ENCODE results near the gene PAQR5. TPM values are rescaled to one million over a fixed set of nuclear protein-coding genes. Genes with fewer than 3 reads are reported as not detected.

PAQR5 gene
- 1 to 10 TPM in 3 of 4 donors, under 1 TPM in 1; 0.45 to 6.4 (median 1.4) TPM for polyA plus RNA-seq
- long read RNA-seq, donor 1, result 0 reads
- long read RNA-seq, donor 2, result 0 reads
- long read RNA-seq, donor 3, result 0 reads
- long read RNA-seq, donor 4, result 0 reads
- long read RNA-seq, donor 5, result 0 reads
- long read RNA-seq, donor 6, result 0 reads
- long read RNA-seq, donor 7, result 0 reads
- long read RNA-seq, donor 8, result 0 reads
- long read RNA-seq, donor 9, result 0 reads
- long read RNA-seq, donor 10, full-length matches to known transcripts, result 1 of 1 reads
- long read RNA-seq, donor 10, partial matches to known transcripts, result 0 of 1 reads
- long read RNA-seq, donor 10, other reads (novel, unspliced or antisense), result 0 of 1 reads

GRCh38 chr15:69298697-69299441 is at the start of gene PAQR5:
PAQR5 (plus strand) TSS chr15:69298912; CDS start chr15:69360081, 61,169 bp downstream.
- no peaks in the 10 kb centered on the region for H3K36me3 ChIP-seq (ENCODE audit: control insufficient read depth in 3 of 3, insufficient read depth in 2 of 3, low read depth in 1 of 3, low read length in 3 of 3)
- peaks cover 4 to 8% (median 5%) of the 10 kb centered on the region in 3 donors for H3K4me1 ChIP-seq (ENCODE audit: control insufficient read depth in 3 of 3, insufficient read depth in 2 of 3, low read depth in 1 of 3, low read length in 2 of 3)
- H3K4me3 ChIP-seq (ENCODE audit: low read depth in 1 of 3, low read length in 3 of 3), result peak within 1 kb of the TSS; percentile 31 to 56 (median 44)
- WGBS, 3 donors, result 0 to 3% (median 2%) methylated on average over 32 to 74 of the region's 74 CpGs
- FAIRE-seq (no peak), DNase-seq (peak; percentile 62 to 79)
- H3K9me3 ChIP-seq (ENCODE audit: control insufficient read depth in 2 of 2, insufficient read depth in 1 of 2, low read depth in 1 of 2, low read length in 1 of 2), result peaks cover 0 to 6% of the 10 kb centered on the region in 2 donors
- peaks cover 0 to 17% (median 6%) of the 10 kb centered on the region in 3 donors for H3K27me3 ChIP-seq (ENCODE audit: control insufficient read depth in 3 of 3, insufficient read depth in 3 of 3, low read length in 3 of 3)
- no peak within 1 kb of the TSS for H3K27ac ChIP-seq (ENCODE audit: low read depth in 1 of 3, low read length in 2 of 3)

- Histone ChIP-seq H3K27me3 (ENCODE audit: control insufficient read depth in 3 of 3, insufficient read depth in 3 of 3, low read length in 3 of 3) (no peaks in the 10 kb centered on the region), H3K27ac (ENCODE audit: low read depth in 1 of 3, low read length in 2 of 3) (no peak overlapping the region), H3K9me3 (ENCODE audit: control insufficient read depth in 2 of 2, insufficient read depth in 1 of 2, low read depth in 1 of 2, low read length in 1 of 2) (no peaks in the 10 kb centered on the region), H3K4me1 (ENCODE audit: control insufficient read depth in 3 of 3, insufficient read depth in 2 of 3, low read depth in 1 of 3, low read length in 2 of 3) (no peaks in the 10 kb centered on the region), H3K4me3 (ENCODE audit: low read depth in 1 of 3, low read length in 3 of 3) (no peak overlapping the region), H3K36me3 (ENCODE audit: control insufficient read depth in 3 of 3, insufficient read depth in 2 of 3, low read depth in 1 of 3, low read length in 3 of 3) (peaks cover 0 to 11% (median 3%) of the 10 kb centered on the region in 3 donors)
- DNase-seq, result no peak
- no peak for FAIRE-seq
- WGBS, 3 donors, result 59 to 88% (median 76%) methylated on average over 3 of the region's 3 CpGs
These were observed 45.6 kb upstream of the PAQR5 start for GRCh38 chr15:69253156-69253555.

GRCh38 chr15:69265347-69265955 is 33.3 kb upstream of the PAQR5 start:
- Histone ChIP-seq H3K27ac (ENCODE audit: low read depth in 1 of 3, low read length in 2 of 3) (no peak overlapping the region), H3K9me3 (ENCODE audit: control insufficient read depth in 2 of 2, insufficient read depth in 1 of 2, low read depth in 1 of 2, low read length in 1 of 2) (no peaks in the 10 kb centered on the region), H3K4me3 (ENCODE audit: low read depth in 1 of 3, low read length in 3 of 3) (no peak overlapping the region), H3K4me1 (ENCODE audit: control insufficient read depth in 3 of 3, insufficient read depth in 2 of 3, low read depth in 1 of 3, low read length in 2 of 3) (no peaks in the 10 kb centered on the region), H3K36me3 (ENCODE audit: control insufficient read depth in 3 of 3, insufficient read depth in 2 of 3, low read depth in 1 of 3, low read length in 3 of 3) (peaks cover 4 to 11% (median 6%) of the 10 kb centered on the region in 3 donors), H3K27me3 (ENCODE audit: control insufficient read depth in 3 of 3, insufficient read depth in 3 of 3, low read length in 3 of 3) (no peaks in the 10 kb centered on the region)
- FAIRE-seq (peak; percentile 68), DNase-seq (peak; percentile 39 to 51)
- 29 to 39% (median 35%) methylated on average over 5 of the region's 5 CpGs for WGBS, 3 donors

GRCh38 chr15:69271217-69271616 is 27.5 kb upstream of the PAQR5 start:
- Histone ChIP-seq H3K36me3 (ENCODE audit: control insufficient read depth in 3 of 3, insufficient read depth in 2 of 3, low read depth in 1 of 3, low read length in 3 of 3) (peaks cover 4 to 12% (median 6%) of the 10 kb centered on the region in 3 donors), H3K4me1 (ENCODE audit: control insufficient read depth in 3 of 3, insufficient read depth in 2 of 3, low read depth in 1 of 3, low read length in 2 of 3) (no peaks in the 10 kb centered on the region), H3K27ac (ENCODE audit: low read depth in 1 of 3, low read length in 2 of 3) (no peak overlapping the region), H3K4me3 (ENCODE audit: low read depth in 1 of 3, low read length in 3 of 3) (no peak overlapping the region), H3K27me3 (ENCODE audit: control insufficient read depth in 3 of 3, insufficient read depth in 3 of 3, low read length in 3 of 3) (peaks cover 0 to under 1% (median 0%) of the 10 kb centered on the region in 3 donors), H3K9me3 (ENCODE audit: control insufficient read depth in 2 of 2, insufficient read depth in 1 of 2, low read depth in 1 of 2, low read length in 1 of 2) (no peaks in the 10 kb centered on the region)
- DNase-seq, result no peak
- FAIRE-seq, result no peak

- Histone ChIP-seq H3K36me3 (ENCODE audit: control insufficient read depth in 3 of 3, insufficient read depth in 2 of 3, low read depth in 1 of 3, low read length in 3 of 3) (peaks cover 4 to 9% (median 6%) of the 10 kb centered on the region in 3 donors), H3K27me3 (ENCODE audit: control insufficient read depth in 3 of 3, insufficient read depth in 3 of 3, low read length in 3 of 3) (peaks cover 0 to 2% (median 0%) of the 10 kb centered on the region in 3 donors), H3K9me3 (ENCODE audit: control insufficient read depth in 2 of 2, insufficient read depth in 1 of 2, low read depth in 1 of 2, low read length in 1 of 2) (no peaks in the 10 kb centered on the region), H3K4me1 (ENCODE audit: control insufficient read depth in 3 of 3, insufficient read depth in 2 of 3, low read depth in 1 of 3, low read length in 2 of 3) (no peaks in the 10 kb centered on the region), H3K4me3 (ENCODE audit: low read depth in 1 of 3, low read length in 3 of 3) (no peak overlapping the region), H3K27ac (ENCODE audit: low read depth in 1 of 3, low read length in 2 of 3) (no peak overlapping the region)
- FAIRE-seq (no peak), DNase-seq (no peak)
- 66 to 79% (median 71%) methylated on average over 3 of the region's 3 CpGs for WGBS, 3 donors
These were observed 26.6 kb upstream of the PAQR5 start for GRCh38 chr15:69272139-69272538.

- 79 to 89% (median 89%) methylated on average over 6 of the region's 6 CpGs for WGBS, 3 donors
- H3K36me3 ChIP-seq (ENCODE audit: control insufficient read depth in 3 of 3, insufficient read depth in 2 of 3, low read depth in 1 of 3, low read length in 3 of 3), result peaks cover 4 to 9% (median 6%) of the 10 kb centered on the region in 3 donors
- DNase-seq, result no peak
- no peak overlapping the region for H3K27ac ChIP-seq (ENCODE audit: low read depth in 1 of 3, low read length in 2 of 3)
- peaks cover 0 to 2% (median 0%) of the 10 kb centered on the region in 3 donors for H3K27me3 ChIP-seq (ENCODE audit: control insufficient read depth in 3 of 3, insufficient read depth in 3 of 3, low read length in 3 of 3)
- H3K9me3 ChIP-seq (ENCODE audit: control insufficient read depth in 2 of 2, insufficient read depth in 1 of 2, low read depth in 1 of 2, low read length in 1 of 2), result no peaks in the 10 kb centered on the region
- FAIRE-seq, result no peak
- no peaks in the 10 kb centered on the region for H3K4me1 ChIP-seq (ENCODE audit: control insufficient read depth in 3 of 3, insufficient read depth in 2 of 3, low read depth in 1 of 3, low read length in 2 of 3)
- H3K4me3 ChIP-seq (ENCODE audit: low read depth in 1 of 3, low read length in 3 of 3), result no peak overlapping the region
These were observed 25.8 kb upstream of the PAQR5 start for GRCh38 chr15:69272891-69273290.

GRCh38 chr15:69275074-69275670 is 23.5 kb upstream of the PAQR5 start:
- Histone ChIP-seq H3K9me3 (ENCODE audit: control insufficient read depth in 2 of 2, insufficient read depth in 1 of 2, low read depth in 1 of 2, low read length in 1 of 2) (no peaks in the 10 kb centered on the region), H3K27me3 (ENCODE audit: control insufficient read depth in 3 of 3, insufficient read depth in 3 of 3, low read length in 3 of 3) (peaks cover 0 to 2% (median 0%) of the 10 kb centered on the region in 3 donors), H3K4me3 (ENCODE audit: low read depth in 1 of 3, low read length in 3 of 3) (no peak overlapping the region), H3K4me1 (ENCODE audit: control insufficient read depth in 3 of 3, insufficient read depth in 2 of 3, low read depth in 1 of 3, low read length in 2 of 3) (no peaks in the 10 kb centered on the region), H3K27ac (ENCODE audit: low read depth in 1 of 3, low read length in 2 of 3) (no peak overlapping the region), H3K36me3 (ENCODE audit: control insufficient read depth in 3 of 3, insufficient read depth in 2 of 3, low read depth in 1 of 3, low read length in 3 of 3) (peaks cover 0 to 2% (median 0%) of the 10 kb centered on the region in 3 donors)
- 60 to 72% (median 65%) methylated on average over 4 of the region's 4 CpGs for WGBS, 3 donors
- DNase-seq, result no peak
- FAIRE-seq, result no peak
